ENCODE results near the gene SET.
A peak's percentile ranks its signal among the peaks of the same experiment; 100 is the strongest.

The SET gene

DNA sequence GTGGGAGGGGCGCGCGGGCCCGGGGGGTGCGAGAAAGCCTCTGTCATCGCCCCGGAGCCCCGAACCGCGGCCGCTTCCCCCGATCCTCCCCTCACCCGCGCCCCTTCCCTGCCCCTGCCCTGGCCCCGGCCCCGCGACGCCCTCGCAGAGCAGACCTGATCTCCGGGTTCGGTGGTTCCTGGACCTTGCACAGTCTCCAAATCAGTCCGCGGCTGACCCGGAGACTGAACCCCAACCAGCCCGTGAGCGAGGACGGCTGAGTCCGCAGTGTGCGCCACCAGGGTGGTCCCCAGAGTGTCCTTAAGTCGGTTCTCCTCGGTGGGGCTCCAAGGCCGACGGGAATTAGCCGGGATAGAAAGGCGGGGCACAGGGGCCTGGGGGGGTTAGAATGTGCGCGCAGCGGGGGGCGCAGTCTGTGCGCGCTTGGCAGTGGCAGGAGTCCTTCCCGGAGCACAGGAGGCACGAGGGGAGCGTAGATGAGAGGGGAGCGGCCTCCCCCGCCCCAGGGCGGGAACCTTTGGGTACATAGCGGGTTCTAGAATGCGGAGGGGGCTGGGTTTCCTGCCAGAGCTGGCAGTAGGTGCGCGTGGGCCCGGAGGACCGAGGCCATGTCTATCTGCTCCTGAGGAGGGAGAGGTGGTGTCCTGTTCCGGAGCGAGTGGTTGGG, 14.1 kb downstream of the SET start:
- Histone ChIP-seq H3K9me3 (ENCODE audit: control insufficient read depth, insufficient read depth, low read length) (no peaks in the 10 kb centered on the region), H3K27me3 (ENCODE audit: control insufficient read depth, insufficient read depth, low read length) (no peaks in the 10 kb centered on the region), H3K4me3 (ENCODE audit: low read depth, low read length) (peak overlapping the region; percentile 81), H3K36me3 (ENCODE audit: control insufficient read depth, insufficient read depth, low read length) (peaks cover 13% of the 10 kb centered on the region), H3K27ac (ENCODE audit: low read depth, low read length) (peak overlapping the region; percentile 67), H3K4me1 (ENCODE audit: control insufficient read depth, insufficient read depth, low read length) (no peaks in the 10 kb centered on the region), H3K9ac (ENCODE audit: low read depth, low read length) (no peak overlapping the region; the same call in 1 of the 2 replicates)

DNA sequence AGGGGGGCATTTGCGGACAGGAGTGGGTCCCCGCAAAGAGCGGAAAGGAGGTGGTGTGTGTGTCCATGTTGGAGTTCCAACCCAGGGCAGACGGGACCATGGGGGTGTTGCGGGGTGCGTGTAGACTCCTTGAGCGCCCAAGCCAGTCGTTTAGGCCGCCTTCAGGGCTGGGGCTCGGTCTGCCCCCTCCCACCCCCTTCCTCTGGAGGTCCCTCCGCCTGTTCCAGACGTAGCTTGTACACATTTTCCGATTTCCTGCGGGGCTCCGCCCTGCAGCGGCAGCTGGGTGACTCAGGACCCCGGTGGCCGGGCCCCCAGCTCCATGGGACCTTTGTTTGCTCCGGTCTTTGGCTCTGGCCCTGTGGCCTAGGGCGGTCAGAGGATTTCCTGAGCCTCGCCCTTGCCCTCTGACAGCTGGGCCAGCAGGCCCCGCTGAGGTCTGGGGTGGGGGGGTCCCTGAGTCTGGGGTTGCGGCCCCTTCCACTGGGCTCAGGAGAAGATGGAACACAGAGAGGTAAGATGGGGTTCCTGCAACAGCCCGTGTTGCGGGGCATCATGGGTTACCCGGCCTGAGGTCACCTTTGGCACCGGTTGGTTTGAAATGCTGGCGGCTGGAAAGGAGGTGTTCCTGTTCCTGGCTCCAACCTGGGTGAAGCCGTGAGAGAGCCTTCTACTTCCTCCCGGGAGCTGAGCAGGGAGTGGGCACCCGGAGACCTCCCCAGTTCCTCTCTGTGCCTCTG, 14.8 kb downstream of the SET start:
- peaks cover 13% of the 10 kb centered on the region for H3K36me3 ChIP-seq (ENCODE audit: control insufficient read depth, insufficient read depth, low read length)
- no peak overlapping the region for H3K9ac ChIP-seq (ENCODE audit: low read depth, low read length)
- H3K4me1 ChIP-seq (ENCODE audit: control insufficient read depth, insufficient read depth, low read length) = no peaks in the 10 kb centered on the region
- peak overlapping the region; percentile 81 for H3K4me3 ChIP-seq (ENCODE audit: low read depth, low read length)
- no peaks in the 10 kb centered on the region for H3K9me3 ChIP-seq (ENCODE audit: control insufficient read depth, insufficient read depth, low read length)
- no peak overlapping the region for H3K27ac ChIP-seq (ENCODE audit: low read depth, low read length)
- no peaks in the 10 kb centered on the region for H3K27me3 ChIP-seq (ENCODE audit: control insufficient read depth, insufficient read depth, low read length)

DNA sequence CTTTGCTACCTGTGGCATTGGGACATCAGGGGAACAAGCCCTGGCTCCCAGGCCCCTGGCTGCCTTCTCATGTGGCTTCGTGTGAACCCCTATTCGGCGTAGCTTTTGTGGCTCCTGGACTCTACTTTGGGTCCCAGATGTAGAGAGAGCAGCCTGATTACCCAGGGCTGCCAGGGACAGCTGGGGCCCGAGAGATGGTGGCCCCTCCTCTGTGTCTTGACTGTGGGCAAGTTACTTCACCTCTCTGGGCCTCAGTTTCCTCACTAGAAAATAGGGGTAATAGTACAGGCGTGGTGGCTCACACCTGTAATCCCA, 15.3 kb downstream of the SET start:
- H3K27me3 ChIP-seq (ENCODE audit: control insufficient read depth, insufficient read depth, low read length) = no peaks in the 10 kb centered on the region
- H3K4me3 ChIP-seq (ENCODE audit: low read depth, low read length) = no peak overlapping the region
- no peak overlapping the region for H3K9ac ChIP-seq (ENCODE audit: low read depth, low read length)
- no peaks in the 10 kb centered on the region for H3K9me3 ChIP-seq (ENCODE audit: control insufficient read depth, insufficient read depth, low read length)
- no peak overlapping the region for H3K27ac ChIP-seq (ENCODE audit: low read depth, low read length)
- no peaks in the 10 kb centered on the region for H3K4me1 ChIP-seq (ENCODE audit: control insufficient read depth, insufficient read depth, low read length)
- peaks cover 13% of the 10 kb centered on the region for H3K36me3 ChIP-seq (ENCODE audit: control insufficient read depth, insufficient read depth, low read length)

DNA sequence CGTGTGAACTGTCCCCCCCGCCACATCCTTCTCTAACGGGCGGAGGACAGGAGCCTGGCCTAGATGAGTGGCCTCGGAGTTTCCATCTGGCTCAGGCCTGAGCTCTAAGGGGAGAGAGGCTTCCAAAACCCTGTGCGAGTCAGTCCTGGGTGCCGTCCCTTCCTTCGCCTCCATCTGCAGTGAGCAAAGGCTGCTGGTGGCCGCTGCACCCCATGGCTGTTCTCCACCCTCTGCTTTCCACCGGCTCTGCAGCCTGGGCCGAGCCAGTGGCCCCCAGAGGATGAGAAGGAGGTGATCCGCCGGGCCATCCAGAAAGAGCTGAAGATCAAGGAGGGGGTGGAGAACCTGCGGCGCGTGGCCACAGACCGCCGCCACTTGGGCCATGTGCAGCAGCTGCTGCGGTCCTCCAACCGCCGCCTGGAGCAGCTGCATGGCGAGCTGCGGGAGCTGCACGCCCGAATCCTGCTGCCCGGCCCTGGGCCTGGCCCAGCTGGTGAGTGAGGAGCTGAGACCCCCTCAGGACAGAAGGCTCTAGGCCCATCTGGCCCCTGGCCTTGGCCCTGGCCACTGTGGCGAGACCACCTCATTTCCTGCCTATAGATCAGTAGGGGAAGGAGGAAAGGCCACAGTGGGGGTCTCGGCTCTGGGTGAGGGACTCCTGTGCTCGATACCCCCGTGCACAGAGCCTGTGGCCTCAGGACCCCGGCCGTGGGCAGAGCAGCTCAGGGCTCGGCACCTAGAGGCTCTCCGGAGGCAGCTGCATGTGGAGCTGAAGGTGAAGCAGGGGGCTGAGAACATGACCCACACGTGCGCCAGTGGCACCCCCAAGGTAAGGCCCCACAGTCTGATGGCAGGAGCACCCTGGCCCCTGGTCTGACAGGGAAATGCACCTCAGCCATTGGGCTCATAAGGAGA, 16.3 kb downstream of the SET start:
- no peak overlapping the region for H3K27ac ChIP-seq (ENCODE audit: low read depth, low read length)
- H3K4me1 ChIP-seq (ENCODE audit: control insufficient read depth, insufficient read depth, low read length) = no peaks in the 10 kb centered on the region
- no peak overlapping the region for H3K9ac ChIP-seq (ENCODE audit: low read depth, low read length)
- H3K4me3 ChIP-seq (ENCODE audit: low read depth, low read length) = no peak overlapping the region
- H3K36me3 ChIP-seq (ENCODE audit: control insufficient read depth, insufficient read depth, low read length) = peaks cover 13% of the 10 kb centered on the region
- no peaks in the 10 kb centered on the region for H3K9me3 ChIP-seq (ENCODE audit: control insufficient read depth, insufficient read depth, low read length)
- H3K27me3 ChIP-seq (ENCODE audit: control insufficient read depth, insufficient read depth, low read length) = no peaks in the 10 kb centered on the region

DNA sequence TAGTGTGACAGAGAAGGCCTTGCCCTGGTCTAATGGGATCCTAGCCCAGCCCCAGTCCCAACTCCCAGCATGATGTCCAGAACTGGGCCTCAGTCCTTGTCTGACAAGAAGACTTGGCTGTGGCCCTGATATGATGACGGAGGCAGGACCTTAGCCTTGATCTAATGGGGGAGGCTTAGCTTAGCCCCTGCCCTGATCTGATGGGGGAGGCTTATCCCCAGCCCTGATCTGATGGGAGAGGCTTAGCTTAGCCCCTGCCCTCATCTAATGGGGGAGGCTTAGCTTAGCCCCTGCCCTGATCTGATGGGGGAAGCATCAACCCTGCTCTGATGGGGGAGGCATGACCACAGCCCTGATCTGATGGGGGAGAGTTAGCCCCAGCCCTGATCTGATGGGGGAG, 17.0 kb downstream of the SET start:
- H3K4me1 ChIP-seq (ENCODE audit: control insufficient read depth, insufficient read depth, low read length) = no peaks in the 10 kb centered on the region
- H3K9me3 ChIP-seq (ENCODE audit: control insufficient read depth, insufficient read depth, low read length) = no peaks in the 10 kb centered on the region
- H3K27me3 ChIP-seq (ENCODE audit: control insufficient read depth, insufficient read depth, low read length) = no peaks in the 10 kb centered on the region
- no peak overlapping the region for H3K9ac ChIP-seq (ENCODE audit: low read depth, low read length)
- no peak overlapping the region for H3K4me3 ChIP-seq (ENCODE audit: low read depth, low read length)
- H3K36me3 ChIP-seq (ENCODE audit: control insufficient read depth, insufficient read depth, low read length) = peaks cover 13% of the 10 kb centered on the region
- no peak overlapping the region for H3K27ac ChIP-seq (ENCODE audit: low read depth, low read length)

DNA sequence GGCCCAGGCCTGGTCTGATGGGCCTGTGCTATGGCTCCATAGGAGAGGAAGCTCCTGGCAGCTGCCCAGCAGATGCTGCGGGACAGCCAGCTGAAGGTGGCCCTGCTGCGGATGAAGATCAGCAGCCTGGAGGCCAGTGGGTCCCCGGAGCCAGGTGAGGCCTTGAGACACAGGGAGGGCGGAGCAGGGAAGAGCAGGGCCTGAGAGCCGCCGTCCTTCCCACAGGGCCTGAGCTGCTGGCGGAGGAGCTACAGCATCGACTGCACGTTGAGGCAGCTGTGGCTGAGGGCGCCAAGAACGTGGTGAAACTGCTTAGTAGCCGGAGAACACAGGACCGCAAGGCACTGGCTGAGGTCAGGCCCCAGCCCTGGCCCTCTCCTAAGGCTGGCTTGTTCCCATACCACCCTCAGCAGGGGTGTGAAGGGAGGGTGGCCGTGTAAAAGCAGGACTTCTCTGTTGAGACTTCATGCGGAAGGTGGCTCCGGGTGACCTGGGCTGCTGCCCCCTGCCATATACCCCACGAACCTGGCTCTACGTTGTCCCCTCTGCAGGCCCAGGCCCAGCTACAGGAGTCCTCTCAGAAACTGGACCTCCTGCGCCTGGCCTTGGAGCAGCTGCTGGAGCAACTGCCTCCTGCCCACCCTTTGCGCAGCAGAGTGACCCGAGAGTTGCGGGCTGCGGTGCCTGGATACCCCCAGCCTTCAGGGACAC, 17.8 kb downstream of the SET start:
- no peak overlapping the region for H3K9ac ChIP-seq (ENCODE audit: low read depth, low read length)

DNA sequence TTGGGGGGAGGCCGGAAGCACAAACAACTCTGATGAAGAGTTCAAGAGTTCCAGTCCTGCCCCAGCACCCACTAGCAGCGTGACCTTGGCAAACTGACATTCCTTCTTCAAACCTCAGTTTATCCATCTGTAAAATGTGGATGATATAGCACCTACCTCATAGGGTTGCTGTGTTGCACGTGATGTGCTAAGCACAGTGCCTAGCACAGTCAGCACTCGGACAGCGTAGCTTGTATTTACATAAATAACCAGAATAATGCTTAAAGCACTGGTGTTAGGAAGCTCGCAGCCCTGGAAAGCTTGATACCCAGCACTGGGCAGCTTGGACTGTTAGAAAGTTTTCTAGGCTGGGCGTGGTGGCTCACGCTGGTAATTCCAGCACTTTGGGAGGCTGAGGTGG, 18.4 kb downstream of the SET start:
- Histone ChIP-seq H3K9ac (ENCODE audit: low read depth, low read length) (no peak overlapping the region), H3K36me3 (ENCODE audit: control insufficient read depth, insufficient read depth, low read length) (peaks cover 17% of the 10 kb centered on the region), H3K4me3 (ENCODE audit: low read depth, low read length) (no peak overlapping the region), H3K27ac (ENCODE audit: low read depth, low read length) (no peak overlapping the region), H3K27me3 (ENCODE audit: control insufficient read depth, insufficient read depth, low read length) (no peaks in the 10 kb centered on the region), H3K4me1 (ENCODE audit: control insufficient read depth, insufficient read depth, low read length) (no peaks in the 10 kb centered on the region), H3K9me3 (ENCODE audit: control insufficient read depth, insufficient read depth, low read length) (no peaks in the 10 kb centered on the region)

More for the DNA sequence above, 17.8 kb downstream of the SET start:
- Histone ChIP-seq H3K27me3 (ENCODE audit: control insufficient read depth, insufficient read depth, low read length) (no peaks in the 10 kb centered on the region), H3K4me3 (ENCODE audit: low read depth, low read length) (no peak overlapping the region), H3K9me3 (ENCODE audit: control insufficient read depth, insufficient read depth, low read length) (no peaks in the 10 kb centered on the region), H3K36me3 (ENCODE audit: control insufficient read depth, insufficient read depth, low read length) (peaks cover 13% of the 10 kb centered on the region), H3K27ac (ENCODE audit: low read depth, low read length) (no peak overlapping the region), H3K4me1 (ENCODE audit: control insufficient read depth, insufficient read depth, low read length) (no peaks in the 10 kb centered on the region)

DNA sequence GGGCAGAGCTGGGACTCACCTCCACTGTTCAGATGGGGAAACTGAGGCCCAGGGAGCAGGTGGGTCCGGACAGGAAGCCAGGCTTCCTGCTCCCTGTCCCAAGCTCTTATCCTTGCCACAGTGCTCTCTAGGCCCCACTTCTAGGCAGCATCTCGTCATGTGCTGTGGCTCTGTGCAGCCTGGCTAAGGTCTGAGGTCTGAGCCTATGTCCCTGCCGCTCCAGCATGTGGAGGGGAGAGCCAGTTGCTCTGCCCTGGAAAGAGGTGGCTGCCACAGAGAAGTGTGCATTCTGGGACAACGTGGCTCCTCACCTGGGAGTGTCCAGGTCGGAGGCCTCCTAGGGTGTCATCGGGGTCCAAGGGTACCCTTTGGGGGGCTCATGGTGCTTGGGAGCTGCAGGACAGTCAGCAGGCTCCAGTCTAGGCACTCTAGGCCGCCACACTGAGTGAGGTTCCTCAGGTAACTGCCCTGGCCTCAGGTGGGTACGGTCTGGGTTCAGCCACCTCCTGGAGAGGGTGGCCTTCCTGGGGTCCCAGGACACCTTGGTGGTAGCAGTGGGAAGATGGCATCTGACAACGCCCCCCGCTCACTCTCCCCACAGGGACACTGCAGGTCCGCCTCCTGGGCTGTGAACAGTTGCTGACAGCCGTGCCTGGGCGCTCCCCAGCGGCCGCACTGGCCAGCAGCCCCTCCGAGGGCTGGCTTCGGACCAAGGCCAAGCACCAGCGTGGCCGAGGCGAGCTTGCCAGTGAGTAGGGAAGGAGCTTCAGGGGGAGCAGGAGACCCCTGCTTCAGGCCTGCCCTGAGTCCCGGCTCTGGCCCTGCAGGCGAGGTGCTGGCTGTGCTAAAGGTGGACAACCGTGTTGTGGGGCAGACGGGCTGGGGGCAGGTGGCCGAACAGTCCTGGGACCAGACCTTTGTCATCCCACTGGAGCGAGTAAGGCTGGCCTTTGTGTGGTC, 23.7 kb downstream of the SET start:
- H3K9ac ChIP-seq (ENCODE audit: low read depth, low read length) = no peak overlapping the region
- no peaks in the 10 kb centered on the region for H3K27me3 ChIP-seq (ENCODE audit: control insufficient read depth, insufficient read depth, low read length)
- no peaks in the 10 kb centered on the region for H3K9me3 ChIP-seq (ENCODE audit: control insufficient read depth, insufficient read depth, low read length)
- H3K4me3 ChIP-seq (ENCODE audit: low read depth, low read length) = no peak overlapping the region
- peaks cover 22% of the 10 kb centered on the region; the same call in 1 of the 2 replicates for H3K36me3 ChIP-seq (ENCODE audit: control insufficient read depth, insufficient read depth, low read length)
- no peaks in the 10 kb centered on the region for H3K4me1 ChIP-seq (ENCODE audit: control insufficient read depth, insufficient read depth, low read length)
- H3K27ac ChIP-seq (ENCODE audit: low read depth, low read length) = no peak overlapping the region

DNA sequence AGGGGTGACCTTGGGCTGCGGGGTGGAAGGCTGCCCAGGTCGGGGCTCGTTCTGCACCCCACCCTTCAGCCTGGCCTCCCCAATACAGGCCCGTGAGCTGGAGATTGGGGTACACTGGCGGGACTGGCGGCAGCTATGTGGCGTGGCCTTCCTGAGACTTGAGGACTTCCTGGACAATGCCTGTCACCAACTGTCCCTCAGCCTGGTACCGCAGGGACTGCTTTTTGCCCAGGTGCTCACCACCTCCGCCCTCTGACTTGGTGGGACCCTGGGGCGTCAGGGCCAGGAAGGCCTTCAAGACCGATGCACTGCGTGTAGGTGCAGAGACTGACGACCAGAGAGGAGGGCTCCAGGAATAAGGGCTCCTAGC, 24.4 kb downstream of the SET start:
- Histone ChIP-seq H3K27me3 (ENCODE audit: control insufficient read depth, insufficient read depth, low read length) (no peaks in the 10 kb centered on the region), H3K9me3 (ENCODE audit: control insufficient read depth, insufficient read depth, low read length) (no peaks in the 10 kb centered on the region), H3K36me3 (ENCODE audit: control insufficient read depth, insufficient read depth, low read length) (peaks cover 22% of the 10 kb centered on the region; the same call in 1 of the 2 replicates), H3K4me1 (ENCODE audit: control insufficient read depth, insufficient read depth, low read length) (no peaks in the 10 kb centered on the region), H3K9ac (ENCODE audit: low read depth, low read length) (no peak overlapping the region), H3K27ac (ENCODE audit: low read depth, low read length) (no peak overlapping the region), H3K4me3 (ENCODE audit: low read depth, low read length) (no peak overlapping the region)

Data from HUES48 (cell line).